H9 (cell line): ENCODE measurements around the gene SF3B1. TPM values are rescaled to one million over a fixed set of nuclear protein-coding genes. Genes with fewer than 3 reads are reported as not detected.
A peak's percentile ranks its signal among the peaks of the same experiment; 100 is the strongest.

ENCODE experiments used
- DNase-seq: peaks from one replicate; pipeline ENCODE4 v3.0.0-alpha.2; 2017
- H2AFZ ChIP-seq: one replicate; pipeline ENCODE4 v1.6.1; 2013; ENCODE audit warnings: mild to moderate bottlenecking, low read length, control low read depth, moderate library complexity
- H2AK5ac ChIP-seq: 2 replicates; pipeline ENCODE4 v1.6.1; 2013; ENCODE audit warnings: low read length, control low read depth, mixed read lengths; ENCODE audit not compliant: insufficient read length
- H2BK120ac ChIP-seq: one replicate; pipeline ENCODE4 v1.6.1; 2013; ENCODE audit warnings: low read depth, mild to moderate bottlenecking, low read length, control low read depth, inconsistent platforms; ENCODE audit not compliant: poor library complexity, severe bottlenecking
- H2BK12ac ChIP-seq: 2 replicates; pipeline ENCODE4 v1.6.1; 2013; ENCODE audit warnings: low read length, control low read depth, mixed read lengths, low read depth; ENCODE audit not compliant: insufficient read length
- H2BK15ac ChIP-seq: 2 replicates; pipeline ENCODE4 v1.6.1; 2013; ENCODE audit warnings: low read depth, low read length, control low read depth
- H2BK20ac ChIP-seq: one replicate; pipeline ENCODE4 v1.6.1; 2013; ENCODE audit warnings: low read depth, mild to moderate bottlenecking, low read length, control low read depth, inconsistent platforms; ENCODE audit not compliant: poor library complexity, severe bottlenecking
- H2BK5ac ChIP-seq: 2 replicates; pipeline ENCODE4 v1.6.1; 2013; ENCODE audit warnings: low read length, control low read depth, mixed read lengths; ENCODE audit not compliant: insufficient read length
- H3K14ac ChIP-seq: 2 replicates; pipeline ENCODE4 v1.6.1; 2013; ENCODE audit warnings: low read length, control low read depth; ENCODE audit not compliant: insufficient read depth
- H3K18ac ChIP-seq: 2 replicates; pipeline ENCODE4 v1.6.1; 2013; ENCODE audit warnings: low read depth, mild to moderate bottlenecking, mixed read lengths, low read length, control low read depth; ENCODE audit not compliant: insufficient read length
- H3K23ac ChIP-seq: 2 replicates; pipeline ENCODE4 v1.6.1; 2013; ENCODE audit warnings: low read length, control low read depth, mixed read lengths, low read depth; ENCODE audit not compliant: insufficient read length
- H3K23me2 ChIP-seq: 2 replicates; pipeline ENCODE4 v1.6.1; 2013; ENCODE audit warnings: low read depth, mild to moderate bottlenecking, mixed read lengths, low read length, control low read depth; ENCODE audit not compliant: insufficient read length, poor library complexity, severe bottlenecking
- H3K27ac ChIP-seq: 2 replicates; pipeline ENCODE4 v1.5.1; 2013; ENCODE audit warnings: low read length, control low read depth, mixed read lengths, low read depth; ENCODE audit not compliant: insufficient read length
- H3K27me3 ChIP-seq: 2 replicates; pipeline ENCODE4 v1.6.1; 2013; ENCODE audit warnings: low read length, control low read depth, inconsistent platforms; ENCODE audit not compliant: insufficient read depth
- H3K4ac ChIP-seq: 2 replicates; pipeline ENCODE4 v1.6.1; 2013; ENCODE audit warnings: low read depth, mild to moderate bottlenecking, control low read depth, inconsistent platforms, low read length, moderate library complexity
- H3K4me1 ChIP-seq: 2 replicates; pipeline ENCODE4 v1.6.1; 2013; ENCODE audit warnings: low read length, control low read depth, inconsistent platforms; ENCODE audit not compliant: insufficient read depth
- H3K4me2 ChIP-seq: 2 replicates; pipeline ENCODE4 v1.6.1; 2013; ENCODE audit warnings: low read length, control low read depth, mixed read lengths; ENCODE audit not compliant: insufficient read length, insufficient read depth
- H3K56ac ChIP-seq: 2 replicates; pipeline ENCODE4 v1.6.1; 2013; ENCODE audit warnings: low read depth, mild to moderate bottlenecking, mixed read lengths, low read length, control low read depth; ENCODE audit not compliant: insufficient read length
- H3K79me1 ChIP-seq: 2 replicates; pipeline ENCODE4 v1.6.1; 2013; ENCODE audit warnings: low read depth, mild to moderate bottlenecking, moderate library complexity, low read length, control low read depth, inconsistent platforms; ENCODE audit not compliant: insufficient read depth, poor library complexity, severe bottlenecking
- H3K79me2 ChIP-seq: 2 replicates; pipeline ENCODE4 v1.6.1; 2013; ENCODE audit warnings: low read length, control low read depth, inconsistent platforms; ENCODE audit not compliant: insufficient read depth
- H3K9ac ChIP-seq: 2 replicates; pipeline ENCODE4 v1.6.1; 2013; ENCODE audit warnings: low read length, control low read depth, mixed read lengths; ENCODE audit not compliant: insufficient read length; ENCODE audit errors: extremely low read depth
- H3K9me3 ChIP-seq: one replicate; pipeline ENCODE4 v1.6.1; 2013; ENCODE audit warnings: low read depth, low read length, inconsistent platforms; ENCODE audit not compliant: control insufficient read depth
- H3T11ph ChIP-seq: one replicate; pipeline ENCODE4 v1.6.1; 2013; ENCODE audit warnings: mild to moderate bottlenecking, low read length, control low read depth, inconsistent platforms
- H4K20me1 ChIP-seq: one replicate; pipeline ENCODE4 v1.6.1; 2013; ENCODE audit not compliant: control insufficient read depth, insufficient read length, insufficient read depth
- H4K5ac ChIP-seq: 2 replicates; pipeline ENCODE4 v1.6.1; 2013; ENCODE audit warnings: low read depth, mild to moderate bottlenecking, mixed read lengths, low read length, control low read depth; ENCODE audit not compliant: insufficient read length
- H4K8ac ChIP-seq: replicated peaks from 2 replicates; pipeline ENCODE4 v1.6.1; 2013; ENCODE audit warnings: low read length, control low read depth, mixed read lengths, low read depth; ENCODE audit not compliant: insufficient read length
- H4K91ac ChIP-seq: 2 replicates; pipeline ENCODE4 v1.6.1; 2013; ENCODE audit warnings: low read depth, mild to moderate bottlenecking, moderate library complexity, mixed read lengths, low read length, control low read depth; ENCODE audit not compliant: insufficient read length
- H3K27ac Mint-ChIP-seq, 3 experiments: 2 replicates in 2 of 3; 3 replicates in 1 of 3; pipeline ENCODE4 v1.8.0; 2020 to 2021; ENCODE audit warnings: mixed read lengths in 3 of 3, mild to moderate bottlenecking in 1 of 3, moderate library complexity in 1 of 3
- H3K27me3 Mint-ChIP-seq: 2 replicates; pipeline ENCODE4 v1.8.0; 2021; ENCODE audit warnings: low read depth, mild to moderate bottlenecking, moderate library complexity, mixed read lengths
- H3K36me3 Mint-ChIP-seq, 3 experiments: 2 replicates in 2 of 3; 3 replicates in 1 of 3; pipeline ENCODE4 v1.8.0; 2020 to 2021; ENCODE audit warnings: low read depth in 3 of 3, mixed read lengths in 3 of 3; ENCODE audit not compliant: insufficient read depth in 1 of 3
- H3K4me1 Mint-ChIP-seq, 2 experiments: 2 replicates each; pipeline ENCODE4 v1.8.0; 2020; ENCODE audit warnings: mixed read lengths in 2 of 2
- H3K4me3 Mint-ChIP-seq, 2 experiments: 2 replicates in 1 of 2; 3 replicates in 1 of 2; pipeline ENCODE4 v1.8.0; 2020 to 2021; ENCODE audit warnings: mild to moderate bottlenecking in 2 of 2, mixed read lengths in 2 of 2, moderate library complexity in 1 of 2
- H3K9me3 Mint-ChIP-seq, 2 experiments: 2 replicates in 1 of 2; 3 replicates in 1 of 2; pipeline ENCODE4 v1.8.0; 2020; ENCODE audit warnings: mild to moderate bottlenecking in 2 of 2, mixed read lengths in 2 of 2, moderate library complexity in 1 of 2
- WGBS: extraction: QIAGEN DNeasy Blood & Tissue Kit; methylation state at CpG from one replicate; pipeline ENCODE4 v1.1.7; 2013; ENCODE audit warnings: missing lambda C conversion rate, low lambda C conversion rate, mixed read lengths; ENCODE audit not compliant: insufficient read length; ENCODE audit errors: extremely low coverage; 5-methylcytosine and 5-hydroxymethylcytosine counted together
- total RNA-seq: library from RNA; stranded (reverse); gene quantifications from 2 replicates; pipeline ENCODE4 v1.2.1, GENCODE V29; 2021
- TF ChIP-seq, protein P1 (sequence below): fragments of 200-600 bp; sonication (generic); conservative IDR thresholded peaks from 3 replicates; pipeline ENCODE4 v1.8.0; 2021; ENCODE audit warnings: antibody characterized with exemption, mild to moderate bottlenecking

Gene SF3B1
- total RNA-seq, 1 experiment from 2014 or later: 278 TPM

DNA sequence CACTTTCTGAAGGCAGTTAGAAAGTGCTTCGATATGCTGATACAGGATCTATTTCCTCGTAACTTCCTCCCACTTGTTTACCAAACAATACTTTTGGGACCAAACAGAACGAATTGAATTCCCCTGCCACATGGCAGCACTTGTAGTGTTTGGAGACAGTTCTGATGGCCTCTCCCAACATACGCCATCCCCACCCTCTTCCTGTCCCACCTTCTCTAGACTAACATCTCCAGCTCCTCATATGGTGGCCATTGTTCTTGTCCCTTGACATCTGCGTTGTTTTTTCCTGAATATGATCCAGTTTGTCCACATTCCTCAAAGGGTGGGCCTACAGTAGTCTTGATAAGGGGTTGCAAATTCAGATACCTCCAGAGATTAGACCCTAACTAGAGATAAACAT is 70.8 kb downstream of the SF3B1 start:
- Histone ChIP-seq H2AFZ (no peak overlapping the region), H4K91ac (no peak overlapping the region), H4K20me1 (no peaks in the 10 kb centered on the region), H3K14ac (no peak overlapping the region), H2BK15ac (no peak overlapping the region), H3T11ph (no peak overlapping the region), H3K18ac (no peak overlapping the region), H3K27ac (no peak overlapping the region), H3K56ac (no peak overlapping the region), H3K4me1 (no peaks in the 10 kb centered on the region), H3K4me2 (no peak overlapping the region), H3K23me2 (no peaks in the 10 kb centered on the region), H3K4ac (no peak overlapping the region), H2AK5ac (no peak overlapping the region), H3K9me3 (no peaks in the 10 kb centered on the region), H4K8ac (peak overlapping the region; percentile 55), H2BK12ac (no peak overlapping the region), H3K79me2 (no peaks in the 10 kb centered on the region), H2BK20ac (no peak overlapping the region), H2BK5ac (no peak overlapping the region), H3K27me3 (no peaks in the 10 kb centered on the region), H3K79me1 (no peaks in the 10 kb centered on the region), H3K9ac (no peak overlapping the region), H4K5ac (no peak overlapping the region), H3K23ac (no peak overlapping the region), H2BK120ac (no peak overlapping the region)
- Mint-ChIP-seq H3K4me1 (no peaks in the 10 kb centered on the region), H3K27me3 (no peaks in the 10 kb centered on the region), H3K27ac (peak overlapping the region in 1 of 3 experiments; percentile 83; a peak in 1 of 7 replicates), H3K9me3 (0 out of 5 replicates have a peak, but pooled peaks cover 0 to 2% of the 10 kb centered on the region in 2 experiments), H3K4me3 (no peak overlapping the region), H3K36me3 (no peaks in the 10 kb centered on the region)
- TF ChIP-seq, protein P1, sequence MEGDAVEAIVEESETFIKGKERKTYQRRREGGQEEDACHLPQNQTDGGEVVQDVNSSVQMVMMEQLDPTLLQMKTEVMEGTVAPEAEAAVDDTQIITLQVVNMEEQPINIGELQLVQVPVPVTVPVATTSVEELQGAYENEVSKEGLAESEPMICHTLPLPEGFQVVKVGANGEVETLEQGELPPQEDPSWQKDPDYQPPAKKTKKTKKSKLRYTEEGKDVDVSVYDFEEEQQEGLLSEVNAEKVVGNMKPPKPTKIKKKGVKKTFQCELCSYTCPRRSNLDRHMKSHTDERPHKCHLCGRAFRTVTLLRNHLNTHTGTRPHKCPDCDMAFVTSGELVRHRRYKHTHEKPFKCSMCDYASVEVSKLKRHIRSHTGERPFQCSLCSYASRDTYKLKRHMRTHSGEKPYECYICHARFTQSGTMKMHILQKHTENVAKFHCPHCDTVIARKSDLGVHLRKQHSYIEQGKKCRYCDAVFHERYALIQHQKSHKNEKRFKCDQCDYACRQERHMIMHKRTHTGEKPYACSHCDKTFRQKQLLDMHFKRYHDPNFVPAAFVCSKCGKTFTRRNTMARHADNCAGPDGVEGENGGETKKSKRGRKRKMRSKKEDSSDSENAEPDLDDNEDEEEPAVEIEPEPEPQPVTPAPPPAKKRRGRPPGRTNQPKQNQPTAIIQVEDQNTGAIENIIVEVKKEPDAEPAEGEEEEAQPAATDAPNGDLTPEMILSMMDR: no peak
- DNase-seq: no peak
- WGBS: no CpG with 5 or more reads among the region's 5 CpGs
